IPS-11a (cell line): ENCODE results near the gene TMCC3.
"Not testable (repeated sequence)": the region's sequence is repeated elsewhere in the genome, so short reads cannot be mapped to it uniquely, and the experiment has no call there.

Experiments
- H3K4me3 ChIP-seq: one replicate; pipeline ENCODE4 v1.5.1; 2013; ENCODE audit warnings: low read depth, low read length, control low read depth

Gene TMCC3, protein sequence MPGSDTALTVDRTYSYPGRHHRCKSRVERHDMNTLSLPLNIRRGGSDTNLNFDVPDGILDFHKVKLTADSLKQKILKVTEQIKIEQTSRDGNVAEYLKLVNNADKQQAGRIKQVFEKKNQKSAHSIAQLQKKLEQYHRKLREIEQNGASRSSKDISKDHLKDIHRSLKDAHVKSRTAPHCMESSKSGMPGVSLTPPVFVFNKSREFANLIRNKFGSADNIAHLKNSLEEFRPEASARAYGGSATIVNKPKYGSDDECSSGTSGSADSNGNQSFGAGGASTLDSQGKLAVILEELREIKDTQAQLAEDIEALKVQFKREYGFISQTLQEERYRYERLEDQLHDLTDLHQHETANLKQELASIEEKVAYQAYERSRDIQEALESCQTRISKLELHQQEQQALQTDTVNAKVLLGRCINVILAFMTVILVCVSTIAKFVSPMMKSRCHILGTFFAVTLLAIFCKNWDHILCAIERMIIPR

DNA sequence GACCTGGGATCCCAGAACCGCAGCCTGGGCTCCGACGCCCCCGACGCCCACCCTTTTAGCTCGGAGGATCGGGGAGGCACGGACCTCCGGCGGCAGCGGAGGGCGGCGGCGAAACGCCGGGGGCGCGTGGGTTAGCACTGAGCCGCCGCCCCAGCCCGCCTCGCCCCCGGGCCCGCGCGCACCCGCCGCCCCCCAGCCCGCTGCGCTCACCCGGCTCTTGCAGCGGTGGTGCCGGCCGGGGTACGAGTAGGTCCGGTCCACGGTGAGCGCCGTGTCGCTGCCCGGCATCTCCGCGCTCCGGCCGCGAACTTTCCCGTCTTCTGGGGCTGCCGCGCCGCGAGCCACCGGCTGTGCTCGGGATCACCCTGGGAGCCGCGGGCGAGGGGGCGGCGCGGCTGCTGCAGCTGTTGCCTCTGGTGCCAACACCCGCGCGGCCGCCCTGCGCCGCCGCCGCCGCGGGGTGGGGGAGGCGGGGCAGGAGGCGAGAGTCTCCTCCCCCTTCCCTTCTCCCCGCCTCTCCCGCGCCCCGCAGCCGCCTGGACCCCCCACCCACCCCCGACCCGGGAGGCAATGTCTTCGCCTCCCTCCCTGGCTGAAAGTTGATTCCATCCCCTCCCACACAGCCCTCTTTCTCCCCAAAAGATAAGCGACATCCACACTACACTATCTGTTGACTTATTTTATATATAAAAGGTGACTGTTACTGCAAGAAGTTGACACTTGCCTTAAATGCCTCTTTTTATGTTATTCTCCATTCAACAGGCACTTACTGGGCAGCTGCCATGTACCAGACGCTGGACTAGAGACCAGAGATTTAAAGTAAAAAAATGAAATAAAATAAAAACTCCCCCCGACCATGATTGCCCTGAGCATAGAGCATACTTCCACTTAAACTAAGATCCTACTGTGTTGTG, at the start of gene TMCC3:
TSS of gene TMCC3 (minus strand) at position 415 of the 914 bp plus-strand sequence. CDS start at position 288, 127 bp downstream.
- H3K4me3 ChIP-seq: peak within 1 kb of the TSS; percentile 65

DNA sequence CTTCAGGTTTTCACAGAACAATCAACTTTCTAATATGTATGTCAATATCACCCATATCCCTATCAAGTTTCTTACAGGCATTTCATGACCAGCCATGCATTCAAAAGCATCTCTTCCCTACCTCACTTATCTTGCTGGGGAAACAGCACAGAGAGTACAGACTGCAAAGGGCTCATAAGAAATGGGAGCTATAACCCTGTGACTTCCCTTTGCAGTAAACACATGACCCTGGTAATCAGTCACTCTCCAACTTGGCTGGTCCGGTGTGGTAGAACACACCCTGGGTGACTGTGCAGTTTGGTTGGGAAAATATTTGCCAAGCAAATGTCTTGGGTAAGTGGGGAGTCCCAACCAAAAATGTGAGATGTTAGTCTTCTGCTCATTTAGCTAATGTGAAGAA, 49.4 kb upstream of the TMCC3 start:
- H3K4me3 ChIP-seq: no peak overlapping the region

DNA sequence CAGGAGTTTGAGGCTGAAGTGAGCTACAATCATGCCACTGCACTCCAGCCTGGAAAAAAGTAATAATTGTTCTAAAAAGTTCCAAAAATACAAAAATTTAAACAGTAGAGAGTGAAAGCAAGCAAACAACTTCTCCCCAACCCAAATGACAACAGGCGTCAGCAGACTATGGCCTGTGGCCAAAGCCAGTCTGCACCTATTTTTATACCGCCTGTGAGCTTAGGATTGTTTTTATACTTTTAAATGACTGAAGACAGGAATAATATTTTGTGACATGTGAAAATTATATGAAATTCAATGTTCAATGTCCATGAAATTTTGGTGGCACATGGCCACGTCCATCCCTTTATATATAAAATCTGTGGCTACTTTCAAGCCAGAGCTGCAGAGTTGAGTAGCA, 48.2 kb upstream of the TMCC3 start:
- no peak overlapping the region for H3K4me3 ChIP-seq

DNA sequence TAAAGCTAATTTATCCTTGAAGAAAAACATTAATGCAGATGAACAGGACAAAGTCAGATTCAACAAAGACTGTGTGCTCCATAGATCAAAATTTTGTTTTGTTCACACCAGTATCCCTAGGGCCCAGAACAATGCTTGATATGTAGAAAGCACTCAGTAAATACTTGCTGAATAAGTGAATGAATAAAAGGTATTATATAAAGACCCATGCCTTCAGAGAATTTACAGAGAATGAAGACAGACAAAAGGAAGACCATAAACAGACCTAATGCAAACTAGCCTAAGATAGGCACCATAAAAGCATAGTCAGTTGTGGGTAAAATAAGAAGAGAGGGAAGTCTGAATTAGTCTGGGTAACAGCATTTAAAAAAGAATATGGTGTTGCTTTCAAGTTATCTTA, 47.3 kb upstream of the TMCC3 start:
- H3K4me3 ChIP-seq: no peak overlapping the region

DNA sequence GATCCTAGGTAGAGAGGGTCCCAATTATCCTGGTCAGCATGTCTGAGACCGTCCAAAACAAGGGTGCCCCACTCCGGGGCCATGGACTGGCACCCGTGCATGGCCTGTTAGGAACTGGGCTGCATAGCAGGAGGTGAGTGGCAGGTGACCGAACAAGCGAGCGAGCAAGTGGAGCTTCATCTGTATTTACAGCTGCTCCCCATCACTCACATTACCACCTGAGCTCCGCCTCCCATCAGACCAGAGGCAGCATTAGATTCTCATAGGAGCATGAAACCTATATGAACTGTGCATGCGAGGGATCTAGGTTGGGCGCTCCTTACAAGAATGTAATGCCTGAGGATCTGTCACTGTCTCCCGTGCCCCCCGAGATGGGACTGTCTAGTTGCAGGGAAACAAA, 44.4 kb upstream of the TMCC3 start:
- H3K4me3 ChIP-seq: no peak overlapping the region

DNA sequence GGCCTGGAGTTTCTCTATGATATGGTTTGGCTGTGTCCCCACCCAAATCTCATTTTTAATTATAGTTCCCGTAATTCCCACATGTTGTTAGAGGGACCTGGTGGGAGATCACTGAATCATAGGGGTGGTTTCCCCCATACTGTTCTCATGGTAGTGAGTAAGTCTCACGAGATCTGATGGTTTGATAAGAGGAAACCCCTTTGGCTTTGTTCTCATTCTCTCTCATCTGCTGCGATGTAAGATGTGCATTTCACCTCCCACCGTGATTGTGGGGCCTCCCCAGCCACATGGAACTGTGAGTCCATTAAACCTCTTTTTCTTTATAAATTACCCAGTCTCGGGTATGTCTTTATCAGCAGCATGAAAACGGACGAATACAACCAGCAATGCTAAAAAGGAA, 42.5 kb upstream of the TMCC3 start:
- not testable (repeated sequence) for H3K4me3 ChIP-seq

DNA sequence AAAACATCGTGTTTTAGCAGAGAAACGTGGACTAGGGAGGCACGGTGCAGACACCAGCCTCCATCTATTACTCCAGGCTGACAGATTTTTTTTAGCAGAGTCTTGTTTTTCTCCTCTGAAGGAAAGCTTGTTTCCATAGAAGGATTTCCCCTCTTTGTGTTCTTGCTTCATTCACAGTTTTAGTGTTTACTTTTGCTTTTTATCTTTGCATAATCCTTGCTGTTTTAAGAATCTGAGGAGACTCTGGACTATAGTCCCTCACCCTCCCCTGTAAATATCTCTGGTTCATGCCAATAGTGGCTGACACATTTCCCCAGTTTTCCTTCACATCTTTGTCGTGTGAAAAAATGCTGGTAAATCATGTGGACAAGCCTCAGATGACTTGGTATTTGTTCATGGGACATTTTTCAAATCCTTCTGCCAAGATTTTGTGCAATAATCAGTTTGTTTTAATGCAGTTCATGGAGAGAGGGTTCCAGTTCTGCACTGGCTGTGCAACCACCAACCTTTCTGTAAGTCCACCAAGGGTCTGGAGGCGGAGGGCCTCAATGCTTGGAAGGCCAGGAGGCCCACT, 39.9 kb upstream of the TMCC3 start:
- no peak overlapping the region for H3K4me3 ChIP-seq

DNA sequence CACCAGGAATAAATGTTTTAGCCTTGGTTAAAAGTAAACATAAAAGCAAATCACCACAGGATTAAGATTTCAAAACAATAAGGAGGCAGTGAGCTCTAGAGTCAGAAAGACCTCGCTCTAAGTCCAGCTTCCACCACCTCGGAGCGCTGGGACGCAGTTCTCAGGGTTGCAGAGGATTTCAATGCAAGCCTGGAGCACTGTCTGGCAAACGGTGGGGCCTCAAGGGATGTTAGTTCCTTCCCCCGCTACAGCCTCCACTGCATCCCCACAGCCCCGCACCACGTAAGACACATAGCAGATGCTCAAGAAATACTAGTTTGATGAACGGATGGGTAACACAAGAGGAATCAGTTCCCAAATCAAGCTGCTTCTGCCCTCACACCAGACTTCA, 39.3 kb upstream of the TMCC3 start:
- no peak overlapping the region for H3K4me3 ChIP-seq

DNA sequence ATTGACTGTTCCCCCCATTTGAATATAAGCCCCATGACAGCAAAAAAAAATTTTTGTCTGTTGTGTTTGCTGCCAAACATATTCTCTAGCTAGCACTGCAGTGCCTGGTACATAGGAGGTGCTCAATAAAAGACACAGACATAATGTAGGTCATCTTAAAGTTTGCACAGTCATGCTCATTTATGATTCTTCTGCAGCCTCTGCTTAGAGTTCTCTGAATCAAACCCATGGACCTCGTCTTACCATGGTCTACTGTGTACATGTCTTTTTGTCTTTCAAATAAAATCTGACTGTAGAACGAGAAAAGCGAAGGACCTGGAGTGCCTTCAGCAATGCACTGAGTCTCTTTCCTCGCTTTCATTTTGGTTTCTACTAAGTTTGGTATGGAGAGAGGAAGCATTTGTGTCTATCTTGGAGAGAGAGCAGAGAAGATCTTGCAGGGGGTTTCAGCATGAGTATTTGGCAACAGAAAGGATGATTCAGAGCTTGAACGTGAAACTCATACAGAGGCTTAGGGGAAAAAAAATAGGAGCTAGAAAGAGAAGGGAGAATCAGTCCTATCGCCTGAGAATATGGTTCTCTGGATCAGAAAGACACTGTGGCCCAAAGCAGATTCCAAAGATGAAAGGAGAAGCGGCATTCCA, 38.8 kb upstream of the TMCC3 start:
- H3K4me3 ChIP-seq: no peak overlapping the region

DNA sequence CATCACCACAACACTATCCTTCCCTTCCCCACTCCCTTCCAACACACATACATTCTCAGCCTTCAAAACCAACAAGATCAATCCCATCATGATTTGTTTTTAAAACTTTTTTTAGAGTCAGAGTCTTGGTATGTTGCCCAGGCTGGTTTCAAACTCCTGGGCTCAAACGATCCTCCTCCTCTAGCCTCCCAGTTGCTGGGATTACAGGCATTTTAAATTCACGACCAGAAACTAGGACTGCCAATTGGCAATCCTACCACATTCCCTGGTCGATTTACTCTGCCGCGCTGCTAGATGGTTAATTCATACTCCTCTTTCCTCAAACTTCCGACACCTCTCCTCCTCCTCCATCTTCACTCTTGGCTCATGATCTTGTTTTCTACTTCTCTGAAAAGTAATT, 37.5 kb upstream of the TMCC3 start:
- no peak overlapping the region for H3K4me3 ChIP-seq

DNA sequence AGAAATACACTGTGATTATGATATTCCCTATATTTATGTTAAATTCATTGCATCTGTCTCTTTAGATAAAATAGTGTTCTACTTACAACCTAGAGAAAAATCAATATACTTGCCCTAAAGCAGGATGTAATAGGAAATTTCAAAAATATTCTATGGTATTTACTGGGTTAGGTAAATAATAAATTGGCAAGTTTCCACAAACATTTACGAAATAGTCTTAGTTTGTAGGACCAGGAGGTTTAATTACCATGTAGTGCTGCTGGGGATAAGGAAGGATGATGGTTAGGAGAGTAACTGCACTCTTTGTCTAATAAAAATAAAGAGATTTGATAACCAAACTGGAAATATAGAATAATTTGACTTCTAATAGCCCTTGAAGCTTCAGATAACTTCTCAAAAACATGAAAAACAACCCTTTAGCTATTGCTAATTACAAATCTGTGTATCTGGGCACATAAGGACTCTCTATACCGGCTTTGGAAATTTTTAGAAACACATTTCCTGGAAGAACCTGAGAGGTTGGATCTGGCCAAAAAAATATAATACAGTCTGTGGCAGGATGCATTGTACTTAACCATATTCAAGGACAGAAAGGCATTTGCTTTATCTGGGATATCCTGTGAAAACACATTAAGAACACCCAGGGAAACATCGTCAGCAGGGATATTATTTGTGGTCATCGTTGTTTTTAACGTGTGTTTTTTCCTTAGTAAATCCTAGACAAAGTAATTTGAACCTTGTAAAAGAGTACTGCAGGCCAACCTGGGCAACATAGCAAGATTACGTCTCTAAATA, 36.7 kb upstream of the TMCC3 start:
- H3K4me3 ChIP-seq: no peak overlapping the region

DNA sequence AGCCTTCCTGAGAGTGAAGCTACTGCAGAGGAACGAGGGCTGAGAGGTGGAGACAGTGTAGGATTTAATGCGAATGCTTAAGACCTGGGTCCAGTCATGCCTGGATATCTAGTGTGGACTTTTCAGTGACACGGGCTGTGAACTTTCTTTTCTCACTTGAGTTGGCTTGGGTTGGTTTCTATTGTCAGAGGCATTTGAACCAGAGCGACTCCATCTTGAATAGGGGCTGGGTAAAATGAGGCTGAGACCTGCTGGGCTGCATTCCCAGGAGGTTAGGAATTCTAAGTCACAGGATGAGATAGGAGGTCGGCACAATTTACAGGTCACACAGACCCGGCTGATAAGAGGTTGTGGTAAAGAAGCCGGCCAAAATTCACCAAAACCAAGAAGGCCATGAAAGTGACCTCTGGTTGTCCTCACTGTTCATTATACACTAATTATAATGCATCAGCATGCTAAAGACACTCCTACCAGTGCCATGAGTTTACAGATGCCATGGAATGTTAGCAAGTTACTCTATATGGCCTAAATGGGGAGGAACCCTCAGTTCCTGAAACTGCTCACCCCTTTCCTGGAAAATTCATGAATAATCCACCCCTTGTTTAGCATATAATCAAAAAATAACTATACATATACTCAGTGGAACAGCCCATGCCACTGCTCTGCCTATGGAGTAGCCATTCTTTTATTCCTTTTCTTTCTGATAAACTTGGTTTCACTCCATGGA, 34.2 kb upstream of the TMCC3 start:
- no peak overlapping the region for H3K4me3 ChIP-seq

DNA sequence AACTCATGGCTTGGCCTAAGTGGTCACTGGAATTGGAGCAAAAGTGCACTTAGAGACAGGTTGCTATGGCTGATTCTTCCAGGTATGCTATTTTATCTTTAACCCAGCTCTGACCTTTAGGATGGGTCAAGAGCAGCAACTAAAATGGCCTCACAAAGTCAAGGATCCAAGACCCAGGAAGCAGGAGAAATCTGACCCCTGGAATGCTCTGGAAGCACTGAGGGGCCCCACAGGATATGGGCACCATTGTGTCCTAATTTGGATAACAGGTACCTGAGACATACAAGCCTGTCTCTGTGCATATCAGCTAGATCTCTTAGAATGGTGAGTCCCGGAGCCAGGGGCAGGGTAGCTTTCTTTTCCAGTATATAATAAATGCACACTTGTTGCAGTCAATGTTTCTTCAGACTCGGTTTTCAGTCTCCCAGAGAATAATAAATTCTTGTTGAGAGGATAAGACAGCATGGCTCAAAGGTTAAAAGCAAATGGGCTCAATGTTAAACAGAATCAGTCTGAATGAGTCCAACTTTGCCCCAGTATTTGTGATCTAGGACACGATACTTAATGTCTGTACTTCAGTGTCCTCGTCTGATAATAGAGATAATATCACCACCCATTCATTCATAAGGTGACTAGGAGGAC, 29.3 kb upstream of the TMCC3 start:
- no peak overlapping the region for H3K4me3 ChIP-seq

DNA sequence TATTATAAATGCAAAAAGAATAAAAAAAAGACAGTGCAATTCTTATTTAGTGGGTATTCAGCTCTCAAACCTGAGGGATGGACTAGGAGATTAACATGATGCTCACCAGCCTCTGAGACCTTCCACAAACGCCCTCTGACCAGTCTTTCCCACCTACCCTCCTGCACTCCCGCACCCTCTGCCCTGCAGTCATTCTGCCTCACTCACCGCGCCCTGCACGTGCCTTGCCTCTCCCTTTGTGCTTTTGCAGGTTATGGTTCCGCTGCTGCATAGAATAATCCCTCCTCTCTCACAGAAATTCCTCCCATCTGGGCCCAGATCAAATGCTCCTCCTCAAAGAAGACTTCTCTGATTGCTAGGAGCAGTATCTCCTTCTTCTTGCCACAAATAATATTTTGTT, 28.5 kb upstream of the TMCC3 start:
- no peak overlapping the region for H3K4me3 ChIP-seq

DNA sequence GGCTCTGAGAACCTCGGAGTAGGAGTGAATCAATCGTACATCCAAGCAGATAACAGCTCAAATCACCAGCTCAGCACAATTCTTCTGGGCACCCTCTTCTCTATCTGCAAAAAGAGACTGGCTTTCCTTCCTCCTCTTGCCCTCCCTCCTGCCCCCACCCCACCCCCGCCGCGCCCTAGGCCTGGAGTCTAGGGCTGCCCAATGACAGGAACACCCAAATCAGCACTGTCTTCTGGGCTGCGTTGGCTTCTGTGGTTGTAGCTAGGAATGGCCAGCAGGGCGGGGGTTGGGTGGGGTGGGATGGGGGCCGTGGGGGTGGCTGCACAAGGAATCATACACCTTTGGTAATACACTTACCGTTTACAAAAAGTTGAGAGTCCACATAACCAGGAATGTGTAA, 28.0 kb upstream of the TMCC3 start:
- no peak overlapping the region for H3K4me3 ChIP-seq

DNA sequence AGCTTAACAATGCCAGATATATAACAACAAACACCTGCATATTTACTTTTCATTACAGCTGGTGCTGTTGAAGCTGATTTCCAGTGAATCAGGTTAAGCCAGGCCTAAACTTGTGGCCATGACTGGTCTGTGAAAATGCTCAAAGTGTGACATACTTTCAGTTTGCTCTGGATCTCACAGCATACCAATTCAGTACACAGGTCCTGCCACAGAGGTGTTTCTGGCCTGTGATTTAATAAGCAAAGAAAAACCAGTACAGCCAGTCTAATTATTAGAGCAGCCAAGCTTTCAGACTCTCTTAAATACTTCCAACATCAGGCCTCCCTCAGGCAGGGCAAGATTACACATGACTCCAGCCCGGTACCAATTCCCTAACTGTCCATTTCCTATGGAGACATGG, 27.4 kb upstream of the TMCC3 start:
- H3K4me3 ChIP-seq: no peak overlapping the region

DNA sequence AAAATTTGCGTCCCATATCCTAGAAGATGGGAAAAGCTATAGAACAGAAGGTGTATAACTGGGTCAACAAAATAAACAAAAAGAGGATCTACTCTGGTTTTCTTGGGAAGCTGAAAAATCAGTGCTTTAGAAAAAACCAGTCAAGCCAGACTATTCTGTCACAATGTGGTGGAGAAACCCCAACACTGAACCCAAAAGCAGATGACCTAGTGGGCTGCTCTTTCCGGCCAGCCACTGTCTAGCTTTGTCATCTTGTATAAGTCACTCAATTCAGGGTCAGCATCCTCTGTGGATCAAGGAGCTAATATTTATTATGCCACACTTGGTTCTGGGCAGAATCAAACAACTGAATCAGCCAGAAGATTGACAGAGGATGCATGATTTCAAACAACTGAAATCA, 26.6 kb upstream of the TMCC3 start:
- H3K4me3 ChIP-seq: no peak overlapping the region

DNA sequence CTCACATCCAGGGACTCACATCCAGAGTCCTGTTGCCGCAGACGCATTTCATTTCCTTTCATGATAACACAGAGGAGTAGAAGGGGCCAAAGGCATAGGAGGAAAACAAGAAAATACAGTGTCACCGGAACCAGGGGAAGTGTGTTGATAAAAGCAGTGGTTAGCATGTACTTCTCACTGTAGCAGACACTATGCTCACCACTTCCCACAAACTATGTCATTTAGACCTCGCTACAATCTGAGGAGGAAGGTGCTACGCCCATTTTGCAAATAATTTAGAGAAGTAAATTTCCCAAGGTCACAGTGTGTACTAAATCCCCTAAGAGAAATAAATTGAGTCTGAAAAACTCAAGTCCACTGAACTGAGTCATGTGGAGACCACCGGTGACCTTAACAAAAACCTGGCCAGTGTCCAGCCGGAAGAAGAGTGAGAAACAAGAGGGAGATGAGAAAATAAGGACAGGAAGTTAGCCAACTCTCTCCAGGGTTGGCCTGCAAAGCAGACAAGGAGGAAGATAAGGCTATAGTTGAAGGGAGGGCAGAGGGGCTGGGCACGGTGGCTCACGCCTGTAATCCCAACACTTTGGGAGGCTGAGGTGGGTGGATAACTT, 25.8 kb upstream of the TMCC3 start:
- H3K4me3 ChIP-seq: no peak overlapping the region

DNA sequence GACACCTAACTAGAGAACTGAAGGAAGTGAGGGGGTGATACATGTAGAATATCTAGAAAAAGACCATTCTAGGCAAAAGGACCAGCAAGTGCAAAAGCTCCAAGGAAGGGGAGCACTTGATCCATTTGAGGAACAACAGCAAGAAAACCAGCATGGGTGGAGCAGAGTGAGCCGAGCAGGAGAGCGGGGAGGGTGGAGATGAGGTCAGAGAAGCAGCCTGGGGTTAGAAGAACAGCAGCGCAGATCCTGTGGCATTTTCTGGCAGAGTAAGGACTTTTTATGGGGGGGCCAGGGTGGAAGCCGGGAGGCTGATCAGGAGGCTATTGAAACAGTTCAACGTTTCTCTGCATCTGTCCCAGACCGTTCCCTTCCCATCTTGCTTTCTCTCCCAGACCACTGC, 24.5 kb upstream of the TMCC3 start:
- H3K4me3 ChIP-seq: no peak overlapping the region
